Right lobe of liver (tissue), 6 donors: ENCODE results near the gene KRT36. TPM values are rescaled to one million over a fixed set of nuclear protein-coding genes. Genes with fewer than 3 reads are reported as not detected.

Experiments used
- ATAC-seq, 4 donors: fragments of 200-7000 bp; cut with Tn5 transposase; one replicate each; pipeline ENCODE4 v1.9.1; 2020; ENCODE audit warnings: mild to moderate bottlenecking in 4 of 4, moderate library complexity in 4 of 4
- DNase-seq, 3 donors: peaks; one replicate each; pipeline ENCODE4 v3.0.0-alpha.2; 2020
- H3K27ac ChIP-seq, 3 donors: fragments of 200-600 bp; one replicate each; pipeline ENCODE4 v1.8.0; 2022
- H3K27me3 ChIP-seq, 2 donors: fragments of 200-600 bp; one replicate each; pipeline ENCODE4 v1.8.0; 2022
- H3K36me3 ChIP-seq, 4 donors: fragments of 200-600 bp; sonication (generic) in 1 of 4; one replicate each; pipeline versions ENCODE4 v1.5.1 to v1.8.0; 2017 to 2022; ENCODE audit warnings: control low read depth in 1 of 4
- H3K4me1 ChIP-seq, 4 donors: fragments of 200-600 bp; sonication (generic) in 1 of 4; one replicate each; pipeline versions ENCODE4 v1.5.1 to v1.8.0; 2017 to 2022; ENCODE audit warnings: control low read depth in 1 of 4
- H3K4me3 ChIP-seq, 3 donors: fragments of 200-600 bp; one replicate each; pipeline ENCODE4 v1.8.0; 2022
- H3K9me3 ChIP-seq, 4 donors: fragments of 200-600 bp; sonication (generic) in 1 of 4; one replicate each; pipeline versions ENCODE4 v1.5.1 to v1.8.0; 2017 to 2022; ENCODE audit warnings: control low read depth in 1 of 4
- CTCF ChIP-seq, 4 donors: fragments of 200-600 bp in 3 of 4; fragments of 450-650 bp in 1 of 4; IDR thresholded peaks; one replicate each; pipeline versions ENCODE4 v1.5.1 to v1.8.0; 2016 to 2022; ENCODE audit warnings: antibody characterized with exemption in 4 of 4, mild to moderate bottlenecking in 2 of 4
- POLR2A ChIP-seq: fragments of 450-650 bp; IDR thresholded peaks from one replicate; pipeline ENCODE4 v1.6.1; 2017; ENCODE audit warnings: antibody characterized with exemption, mild to moderate bottlenecking
- WGBS: methylation state at CpG from one replicate; pipeline ENCODE4 v1.1.6; 2018; ENCODE audit warnings: low coverage, low lambda C conversion rate; ENCODE audit not compliant: insufficient coverage; ENCODE audit errors: missing lambda C conversion rate; 5-methylcytosine and 5-hydroxymethylcytosine counted together
- intact Hi-C, 2 donors: fragments of 100-400 bp; cut with DNase I; formaldehyde crosslinking; loops; one replicate each; pipeline versions ENCODE4 v1.11.2 to v1.14.1; 2022
- total RNA-seq, 6 experiments: library from RNA; depleted of rRNA in 2 of 6; stranded (reverse); fragments of >200 nt in 2 of 6; fragmentation: NEBNext Ultra II Directional in 3 of 6; extraction: Animal tissue kit (Norgen Biotek cat#: 25700) in 3 of 6; gene quantifications; one replicate each; pipeline versions ENCODE4 v1.1.0 to v1.2.4, GENCODE V29; 2016 to 2023
- donor health status: DM: no; HTN: yes; CAD: no.
- donor health status: DM: no; HTN: no; CAD: no.
- donor health status: DM: no; HTN: no; CAD: no.
- donor health status: DM: no; HTN: yes; CAD: no.
- donor health status: DM: no; HTN: yes; CAD: no.

Gene KRT36
- total RNA-seq, 6 experiments from 2014 or later: not detected

GRCh38 chr17:41505007-41505808 lies 15.5 kb upstream of the KRT36 start, which contains the start of gene KRT13:
TSS of gene KRT13 (minus strand) at chr17:41505612. CDS start at chr17:41505550, 62 bp downstream.
- ATAC-seq: no peak
- H3K9me3 ChIP-seq: no peaks in the 10 kb centered on the region
- DNase-seq: no peak
- H3K36me3 ChIP-seq: no peaks in the 10 kb centered on the region
- H3K4me1 ChIP-seq: no peaks in the 10 kb centered on the region
- no peak within 1 kb of the TSS for H3K27ac ChIP-seq
- no peak within 1 kb of the TSS for H3K4me3 ChIP-seq
- no peak for TF ChIP-seq CTCF (IDR thresholded peaks at IDR 0.05)
- TF ChIP-seq POLR2A: no peak
- no peaks in the 10 kb centered on the region for H3K27me3 ChIP-seq
- intact Hi-C loops: no loop called here
- 57% methylated on average over 6 of the region's 17 CpGs for WGBS

- H3K4me3 ChIP-seq: no peak overlapping the region
- H3K36me3 ChIP-seq: no peaks in the 10 kb centered on the region
- no peak for ATAC-seq
- H3K4me1 ChIP-seq: no peaks in the 10 kb centered on the region
- TF ChIP-seq POLR2A (no peak), CTCF (IDR thresholded peaks at IDR 0.05) (no peak)
- no peak overlapping the region for H3K27ac ChIP-seq
- H3K9me3 ChIP-seq: no peaks in the 10 kb centered on the region
- no peak for DNase-seq
- WGBS: 52% methylated on average over 7 of the region's 8 CpGs
- no peaks in the 10 kb centered on the region for H3K27me3 ChIP-seq
- intact Hi-C loops: no loop called here
Measured at GRCh38 chr17:41504246-41504977, 14.7 kb upstream of the KRT36 start.

GRCh38 chr17:41503202-41503601 lies 13.5 kb upstream of the KRT36 start:
- no peak overlapping the region for H3K27ac ChIP-seq
- 74% methylated on average over 9 of the region's 9 CpGs for WGBS
- no peak overlapping the region for H3K4me3 ChIP-seq
- intact Hi-C loops: no loop called here
- H3K9me3 ChIP-seq: no peaks in the 10 kb centered on the region
- no peak for DNase-seq
- no peak for ATAC-seq
- no peaks in the 10 kb centered on the region for H3K36me3 ChIP-seq
- no peaks in the 10 kb centered on the region for H3K27me3 ChIP-seq
- TF ChIP-seq POLR2A (no peak), CTCF (IDR thresholded peaks at IDR 0.05) (no peak)
- no peaks in the 10 kb centered on the region for H3K4me1 ChIP-seq

GRCh38 chr17:41500131-41500911 lies 10.6 kb upstream of the KRT36 start:
- intact Hi-C loops: no loop called here
- Histone ChIP-seq H3K27me3 (no peaks in the 10 kb centered on the region), H3K4me1 (no peaks in the 10 kb centered on the region), H3K27ac (no peak overlapping the region), H3K9me3 (no peaks in the 10 kb centered on the region), H3K36me3 (no peaks in the 10 kb centered on the region), H3K4me3 (no peak overlapping the region)
- DNase-seq: no peak
- no peak for TF ChIP-seq CTCF (IDR thresholded peaks at IDR 0.05)
- TF ChIP-seq POLR2A: no peak
- WGBS: 59% methylated on average over 15 of the region's 15 CpGs
- ATAC-seq: peak in 1 of 4 donors; percentile 11
